HEK293T (cell line): ENCODE results near the gene ATAD3A.
"Not testable (repeated sequence)": the region's sequence is repeated elsewhere in the genome, so short reads cannot be mapped to it uniquely, and the experiment has no call there.

Experiments
- ELF4 ChIP-seq: fragments of 450-650 bp; IDR thresholded peaks from 2 replicates; pipeline ENCODE4 v1.6.1; 2017; ENCODE audit warnings: antibody characterized with exemption
- HDGF ChIP-seq: fragments of 450-650 bp; IDR thresholded peaks from 2 replicates; pipeline ENCODE4 v1.6.1; 2017; ENCODE audit warnings: antibody characterized with exemption, borderline replicate concordance
- SP1 ChIP-seq: fragments of 450-650 bp; IDR thresholded peaks from 2 replicates; pipeline ENCODE4 v1.6.1; 2017

DNA sequence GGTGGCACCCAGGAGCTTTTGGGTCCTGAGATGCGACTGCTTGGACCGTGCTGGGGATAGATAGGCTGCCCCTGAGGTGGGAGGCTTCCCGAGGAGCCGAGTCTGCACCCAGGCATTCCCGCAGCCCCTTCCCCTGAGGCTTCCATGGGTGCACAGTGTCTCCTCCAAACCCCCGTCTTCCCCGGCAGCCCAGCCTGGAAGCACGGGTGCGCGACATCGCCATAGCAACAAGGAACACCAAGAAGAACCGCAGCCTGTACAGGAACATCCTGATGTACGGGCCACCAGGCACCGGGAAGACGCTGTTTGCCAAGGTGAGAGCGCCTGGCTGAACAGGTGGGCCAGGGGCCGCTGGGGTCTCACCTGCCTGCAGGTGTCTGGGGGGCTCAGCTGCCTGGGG is 11.7 kb downstream of the ATAD3A start:
- TF ChIP-seq HDGF, ELF4, SP1: not testable (repeated sequence)
